ENCODE results near the gene MYL12B. TPM values are rescaled to one million over a fixed set of nuclear protein-coding genes. Genes with fewer than 3 reads are reported as not detected.

The MYL12B gene
- total RNA-seq, 1 experiment from 2014 or later: 166 TPM

DNA sequence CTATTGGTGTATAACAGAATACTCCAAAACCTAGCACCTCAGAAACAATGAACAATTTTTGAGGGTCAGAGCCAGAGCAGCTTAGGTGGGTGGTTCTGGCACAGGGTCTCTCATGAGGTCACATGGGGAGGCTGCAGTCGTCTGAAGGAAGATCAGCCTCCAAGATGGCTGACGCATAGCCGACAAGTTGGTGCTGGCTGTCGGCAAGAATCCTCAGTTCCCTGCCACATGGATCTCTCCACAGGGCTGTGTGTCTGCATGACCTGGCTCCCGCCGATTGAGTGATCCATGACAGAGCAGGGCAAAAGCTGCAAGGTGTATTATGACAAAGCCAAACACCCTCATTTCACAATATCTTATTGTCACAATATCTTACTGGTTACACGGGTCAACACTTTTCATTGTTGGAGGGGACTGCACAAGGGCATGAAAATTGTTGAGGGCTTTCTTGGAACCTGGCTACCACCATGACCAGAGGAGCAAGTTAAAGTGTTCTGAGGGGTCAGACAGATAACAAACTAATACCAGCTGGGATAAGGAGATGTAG, 4.2 kb downstream of the MYL12B start:
- H3K4ac ChIP-seq (ENCODE audit: low read depth, low read length): no peak overlapping the region
- no peak overlapping the region for H2AK5ac ChIP-seq (ENCODE audit: insufficient read length, low read length)
- no peak overlapping the region for H3K23ac ChIP-seq (ENCODE audit: insufficient read length, low read depth, low read length)
- H3K4me2 ChIP-seq (ENCODE audit: insufficient read depth, insufficient read length, low read length): no peak overlapping the region
- H3K79me2 ChIP-seq (ENCODE audit: insufficient read depth, low read length): peaks cover 61% of the 10 kb centered on the region
- no peaks in the 10 kb centered on the region for H3K79me1 ChIP-seq (ENCODE audit: insufficient read depth, low read depth, low read length, poor library complexity, severe bottlenecking)
- H3K14ac ChIP-seq (ENCODE audit: insufficient read depth, low read length): no peak overlapping the region
- H2BK5ac ChIP-seq (ENCODE audit: insufficient read length, low read length): no peak overlapping the region
- peaks cover 4% of the 10 kb centered on the region for H3K23me2 ChIP-seq (ENCODE audit: insufficient read length, low read depth, low read length, poor library complexity, severe bottlenecking)
- H3K18ac ChIP-seq (ENCODE audit: insufficient read length, low read depth, low read length): no peak overlapping the region
- H2BK20ac ChIP-seq (ENCODE audit: low read depth, low read length, poor library complexity, severe bottlenecking): no peak overlapping the region
- no peak overlapping the region for H4K8ac ChIP-seq (replicated peaks; ENCODE audit: insufficient read length, low read depth, low read length)
- Mint-ChIP-seq H3K4me1 (peaks cover 48 to 49% of the 10 kb centered on the region in 2 experiments), H3K9me3 (no peaks in the 10 kb centered on the region; a peak in 1 of 5 replicates), H3K27me3 (ENCODE audit: low read depth) (no peaks in the 10 kb centered on the region), H3K27ac (no peak overlapping the region), H3K36me3 (ENCODE audit: insufficient read depth in 1 of 3, low read depth in 3 of 3) (no peaks in the 10 kb centered on the region), H3K4me3 (no peak overlapping the region)
- no peak overlapping the region for H2AFZ ChIP-seq (ENCODE audit: low read length)
- no peak overlapping the region for H4K5ac ChIP-seq (ENCODE audit: insufficient read length, low read depth, low read length)
- no peak overlapping the region for H2BK120ac ChIP-seq (ENCODE audit: low read depth, low read length, poor library complexity, severe bottlenecking)
- no peaks in the 10 kb centered on the region for H3K9me3 ChIP-seq (ENCODE audit: control insufficient read depth, low read depth, low read length)
- TF ChIP-seq, protein P1, sequence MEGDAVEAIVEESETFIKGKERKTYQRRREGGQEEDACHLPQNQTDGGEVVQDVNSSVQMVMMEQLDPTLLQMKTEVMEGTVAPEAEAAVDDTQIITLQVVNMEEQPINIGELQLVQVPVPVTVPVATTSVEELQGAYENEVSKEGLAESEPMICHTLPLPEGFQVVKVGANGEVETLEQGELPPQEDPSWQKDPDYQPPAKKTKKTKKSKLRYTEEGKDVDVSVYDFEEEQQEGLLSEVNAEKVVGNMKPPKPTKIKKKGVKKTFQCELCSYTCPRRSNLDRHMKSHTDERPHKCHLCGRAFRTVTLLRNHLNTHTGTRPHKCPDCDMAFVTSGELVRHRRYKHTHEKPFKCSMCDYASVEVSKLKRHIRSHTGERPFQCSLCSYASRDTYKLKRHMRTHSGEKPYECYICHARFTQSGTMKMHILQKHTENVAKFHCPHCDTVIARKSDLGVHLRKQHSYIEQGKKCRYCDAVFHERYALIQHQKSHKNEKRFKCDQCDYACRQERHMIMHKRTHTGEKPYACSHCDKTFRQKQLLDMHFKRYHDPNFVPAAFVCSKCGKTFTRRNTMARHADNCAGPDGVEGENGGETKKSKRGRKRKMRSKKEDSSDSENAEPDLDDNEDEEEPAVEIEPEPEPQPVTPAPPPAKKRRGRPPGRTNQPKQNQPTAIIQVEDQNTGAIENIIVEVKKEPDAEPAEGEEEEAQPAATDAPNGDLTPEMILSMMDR (conservative IDR thresholded peaks at IDR 0.05): no peak
- H2BK15ac ChIP-seq (ENCODE audit: low read depth, low read length): no peak overlapping the region
- H3K27ac ChIP-seq (ENCODE audit: insufficient read length, low read depth, low read length): no peak overlapping the region
- H3K4me1 ChIP-seq (ENCODE audit: insufficient read depth, low read length): peaks cover 6% of the 10 kb centered on the region; the same call in 1 of the 2 replicates
- no peaks in the 10 kb centered on the region for H4K20me1 ChIP-seq (ENCODE audit: control insufficient read depth, insufficient read depth, insufficient read length)
- H3K27me3 ChIP-seq (ENCODE audit: insufficient read depth, low read length): no peaks in the 10 kb centered on the region
- DNase-seq: no peak
- no peak overlapping the region for H3K9ac ChIP-seq (ENCODE audit: extremely low read depth, insufficient read length, low read length)
- no peak overlapping the region for H3T11ph ChIP-seq (ENCODE audit: low read length)
- no CpG with 5 or more reads among the region's 7 CpGs for WGBS (ENCODE audit: extremely low coverage, insufficient read length, low lambda C conversion rate)
- no peak overlapping the region for H2BK12ac ChIP-seq (ENCODE audit: insufficient read length, low read depth, low read length)
- no peak overlapping the region for H3K56ac ChIP-seq (ENCODE audit: insufficient read length, low read depth, low read length)
- H4K91ac ChIP-seq (ENCODE audit: insufficient read length, low read depth, low read length): no peak overlapping the region

All from H9 (cell line).